HG02642 (cell line): ENCODE results near the gene ANKRD6.
A peak's percentile ranks its signal among the peaks of the same experiment; 100 is the strongest.
"Not testable (repeated sequence)": the region's sequence is repeated elsewhere in the genome, so short reads cannot be mapped to it uniquely, and the experiment has no call there.

Experiments used
- ATAC-seq: cut with Tn5 transposase; IDR thresholded peaks from one replicate; pipeline ENCODE4 v1.9.1; 2021; ENCODE audit warnings: mild to moderate bottlenecking; ENCODE audit not compliant: unreplicated experiment, poor library complexity

Gene ANKRD6

GRCh38 chr6:89637960-89638319, 205.0 kb downstream of the ANKRD6 start:
- ATAC-seq = peak; percentile 8

- ATAC-seq = peak; percentile 99
Observed at GRCh38 chr6:89638320-89639195, 205.6 kb downstream of the ANKRD6 start, which contains the start of gene LYRM2. LYRM2 (minus strand) TSS chr6:89638747; CDS start chr6:89638716, 31 bp downstream.

- no peak for ATAC-seq
Observed at GRCh38 chr6:89640804-89641203, 207.9 kb downstream of the ANKRD6 start.

DNA sequence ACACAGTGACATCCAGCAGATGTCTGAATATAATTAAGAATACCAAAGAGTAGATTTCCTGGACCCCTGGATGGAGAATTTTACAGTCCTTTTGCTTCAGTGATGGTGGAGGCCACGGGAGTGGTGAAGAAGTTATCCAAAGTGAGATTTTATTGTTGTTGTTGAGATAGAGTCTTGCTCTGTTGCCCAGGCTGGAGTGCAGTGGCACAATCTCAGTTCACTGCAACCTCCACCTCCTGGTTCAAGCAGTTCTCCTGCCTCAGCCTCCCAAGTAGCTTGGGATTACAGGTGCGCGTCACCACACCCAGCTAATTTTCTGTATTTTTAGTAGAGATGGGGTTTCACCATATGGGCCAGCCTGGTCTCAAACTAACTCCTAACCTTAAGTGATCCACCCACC, 208.6 kb downstream of the ANKRD6 start:
- ATAC-seq = not testable (repeated sequence)

- no peak for ATAC-seq
Observed at GRCh38 chr6:89642956-89643355, 210.0 kb downstream of the ANKRD6 start.

DNA sequence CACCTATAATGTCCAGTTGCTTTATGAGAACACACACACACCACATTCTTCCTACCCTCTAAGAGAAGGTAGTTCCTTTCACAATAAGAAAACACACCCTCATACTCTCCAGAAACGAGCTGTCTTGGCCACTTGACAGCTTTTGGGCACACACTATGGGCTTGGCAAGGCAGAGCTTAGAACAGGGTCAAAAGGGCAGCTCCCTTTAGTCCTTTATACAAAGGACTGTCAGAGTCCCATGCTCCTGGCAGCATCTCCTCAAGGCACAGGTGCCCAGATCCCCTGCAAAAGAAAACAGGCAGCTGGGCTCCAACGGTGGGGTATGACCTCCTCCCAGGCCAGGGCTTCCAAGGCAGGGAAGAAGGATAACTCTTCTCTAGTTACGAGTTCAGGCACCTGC, 210.5 kb downstream of the ANKRD6 start:
- ATAC-seq = no peak

GRCh38 chr6:89644864-89645263, 211.9 kb downstream of the ANKRD6 start:
- ATAC-seq = no peak

DNA sequence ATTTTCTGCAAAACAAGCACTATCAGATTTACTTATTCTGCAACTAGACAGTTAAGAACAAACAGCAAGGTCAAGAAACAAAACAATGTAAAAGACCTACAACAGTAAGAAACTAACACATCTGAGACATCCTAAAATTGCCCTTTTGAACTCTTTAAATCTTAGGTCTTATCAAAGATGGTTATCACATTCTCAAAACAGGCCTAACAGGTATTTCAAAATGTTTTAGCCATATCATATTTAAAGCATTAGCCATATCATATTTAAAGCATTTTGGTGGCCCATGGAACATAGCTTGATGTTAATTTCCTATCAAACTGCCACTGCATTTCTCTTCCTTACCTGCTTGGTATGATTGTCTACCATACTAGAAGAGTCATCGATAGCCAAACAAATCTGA, 216.7 kb downstream of the ANKRD6 start:
- no peak for ATAC-seq

DNA sequence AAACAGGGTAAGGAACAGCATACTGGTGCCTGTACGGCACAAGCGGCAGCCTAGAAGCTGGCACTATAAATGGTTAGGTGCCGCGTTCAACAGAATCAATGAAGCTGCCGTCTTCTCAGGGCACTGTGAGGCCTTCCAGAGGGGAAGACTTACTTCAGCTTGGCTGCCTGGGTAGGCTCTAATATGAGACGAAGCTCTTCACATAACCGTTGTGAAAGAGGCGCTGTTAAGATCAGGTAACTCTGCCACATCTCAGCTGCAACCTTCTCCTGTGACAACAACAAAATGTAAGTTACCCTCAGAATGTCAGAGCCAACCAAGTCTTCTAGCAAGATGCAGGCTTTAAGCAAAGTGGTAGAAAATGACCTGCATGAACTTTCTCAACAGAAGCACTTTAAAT, 217.6 kb downstream of the ANKRD6 start:
- ATAC-seq = no peak

- ATAC-seq = no peak
Observed at GRCh38 chr6:89655122-89655521, 222.2 kb downstream of the ANKRD6 start.

GRCh38 chr6:89657445-89658158, 224.7 kb downstream of the ANKRD6 start:
- no peak for ATAC-seq

- no peak for ATAC-seq
Observed at GRCh38 chr6:89660981-89661380, 228.0 kb downstream of the ANKRD6 start.

DNA sequence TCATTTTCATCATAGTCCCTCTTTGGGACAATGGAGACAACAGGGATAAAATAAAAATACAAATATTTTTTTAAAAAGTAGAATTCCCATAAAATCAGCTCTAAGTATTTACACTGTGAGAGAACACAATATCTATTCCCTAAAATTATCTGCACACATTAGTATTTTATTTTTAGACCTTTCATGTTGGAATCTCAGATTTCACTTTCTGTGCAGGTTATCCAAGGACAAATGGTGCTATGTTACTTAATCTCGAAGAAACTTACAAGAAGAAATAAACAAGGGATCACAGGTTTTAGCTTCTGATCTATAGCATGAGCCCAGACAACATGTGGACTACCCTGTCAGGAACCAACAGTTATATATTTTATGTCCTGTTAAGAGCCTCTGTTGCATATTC, 228.6 kb downstream of the ANKRD6 start:
- ATAC-seq = no peak

DNA sequence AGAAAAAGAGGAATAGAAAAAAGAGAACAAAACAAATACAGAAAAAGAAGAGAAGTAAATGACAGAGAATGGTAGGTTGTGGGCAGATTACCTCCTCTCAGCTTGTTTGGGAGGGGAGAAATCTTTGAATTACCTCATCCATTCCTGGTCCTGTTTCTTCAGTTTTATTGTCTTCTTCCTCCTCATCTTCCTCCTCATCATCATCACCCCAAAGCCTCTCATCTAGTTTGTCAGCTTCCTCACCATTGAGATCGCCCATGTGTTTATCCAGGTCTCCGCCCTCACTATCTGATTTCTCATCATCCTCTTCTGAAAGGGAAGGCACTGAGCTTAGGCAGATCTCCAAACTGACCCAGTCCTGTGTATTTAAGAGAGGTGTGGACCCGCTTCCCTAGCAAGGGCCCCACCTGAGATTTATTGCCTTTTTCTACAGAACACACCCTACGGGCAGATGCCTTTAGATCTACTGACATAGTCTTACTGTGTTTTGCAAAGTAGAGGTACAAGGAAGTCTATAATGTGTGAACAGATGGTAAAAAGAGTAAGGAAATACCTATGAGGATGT, 229.8 kb downstream of the ANKRD6 start:
- ATAC-seq = no peak

DNA sequence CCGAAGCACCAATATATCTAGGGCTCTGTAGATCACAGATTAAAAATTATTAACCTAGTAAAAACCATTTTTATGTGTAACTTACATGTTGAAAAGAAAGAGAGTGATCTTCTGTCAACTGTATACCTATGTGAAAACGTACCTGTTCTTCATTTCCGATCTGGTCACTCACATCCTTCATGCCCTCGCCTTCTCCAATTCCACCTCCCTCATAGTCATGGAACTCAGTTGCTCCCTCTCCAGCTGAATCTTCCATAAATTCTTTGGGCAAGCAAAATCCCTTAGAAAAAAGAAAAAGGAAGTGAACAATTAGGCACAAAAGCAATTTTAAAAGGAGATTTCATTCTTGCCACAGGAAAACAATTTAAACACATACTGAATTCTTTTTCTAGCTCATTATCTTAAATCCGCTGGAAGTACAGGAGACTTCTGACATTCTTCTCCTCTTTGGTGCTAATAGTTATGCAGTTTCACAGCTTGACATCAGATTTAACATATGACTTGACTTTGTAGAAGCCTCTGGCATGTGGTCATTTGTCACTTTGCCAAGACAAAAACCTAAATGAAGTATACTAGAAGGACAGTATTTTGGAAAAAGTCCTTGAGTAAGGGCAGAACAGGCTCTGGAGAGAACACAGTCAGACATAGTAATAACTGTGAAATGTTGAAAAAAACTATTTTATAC, 235.1 kb downstream of the ANKRD6 start:
- no peak for ATAC-seq

- ATAC-seq = no peak
Observed at GRCh38 chr6:89669002-89669401, 236.1 kb downstream of the ANKRD6 start.

GRCh38 chr6:89670935-89671565, 238.1 kb downstream of the ANKRD6 start:
- no peak for ATAC-seq

GRCh38 chr6:89675949-89676748, 243.2 kb downstream of the ANKRD6 start:
- ATAC-seq = no peak

GRCh38 chr6:89678531-89678930, 245.6 kb downstream of the ANKRD6 start:
- ATAC-seq = no peak
